RWPE2 (cell line): ENCODE results near the gene NIT2.

ENCODE experiments used
- ATAC-seq: fragments of 200-7000 bp; cut with Tn5 transposase; 3 replicates; pipeline ENCODE4 v1.9.1; 2021; ENCODE audit warnings: low read depth
- DNase-seq: peaks from one replicate; pipeline ENCODE4 v3.0.0-alpha.2; 2020; ENCODE audit warnings: low spot score
- H3K27ac ChIP-seq: fragments of 450-650 bp; 2 replicates; pipeline ENCODE4 v1.5.1; 2017; ENCODE audit warnings: mild to moderate bottlenecking; ENCODE audit not compliant: poor library complexity, severe bottlenecking
- H3K27me3 ChIP-seq: fragments of 250-450 bp; sonication (Bioruptor Pico); 2 replicates; pipeline ENCODE4 v1.5.1; 2021; ENCODE audit warnings: mild to moderate bottlenecking, moderate library complexity; ENCODE audit not compliant: insufficient read depth, poor library complexity, severe bottlenecking
- H3K36me3 ChIP-seq: fragments of 250-450 bp; sonication (Bioruptor Pico); 2 replicates; pipeline ENCODE4 v1.5.1; 2020; ENCODE audit warnings: low read depth, mild to moderate bottlenecking, moderate library complexity
- H3K4me1 ChIP-seq: fragments of 250-450 bp; sonication (Bioruptor Pico); 2 replicates; pipeline ENCODE4 v1.5.1; 2021; ENCODE audit warnings: mild to moderate bottlenecking, moderate library complexity; ENCODE audit not compliant: insufficient read depth, poor library complexity, severe bottlenecking
- H3K4me3 ChIP-seq: fragments of 250-450 bp; sonication (Bioruptor Pico); 2 replicates; pipeline ENCODE4 v1.5.1; 2021; ENCODE audit warnings: mild to moderate bottlenecking, moderate library complexity; ENCODE audit not compliant: severe bottlenecking
- H3K9me3 ChIP-seq: fragments of 250-450 bp; sonication (Bioruptor Pico); 2 replicates; pipeline ENCODE4 v1.5.1; 2021; ENCODE audit warnings: mild to moderate bottlenecking, moderate library complexity; ENCODE audit not compliant: severe bottlenecking
- CTCF ChIP-seq: fragments of 450-650 bp; IDR thresholded peaks from one replicate; pipeline ENCODE4 v1.5.1; 2017; ENCODE audit warnings: mild to moderate bottlenecking, moderate library complexity; ENCODE audit not compliant: poor library complexity, severe bottlenecking

Gene NIT2

DNA sequence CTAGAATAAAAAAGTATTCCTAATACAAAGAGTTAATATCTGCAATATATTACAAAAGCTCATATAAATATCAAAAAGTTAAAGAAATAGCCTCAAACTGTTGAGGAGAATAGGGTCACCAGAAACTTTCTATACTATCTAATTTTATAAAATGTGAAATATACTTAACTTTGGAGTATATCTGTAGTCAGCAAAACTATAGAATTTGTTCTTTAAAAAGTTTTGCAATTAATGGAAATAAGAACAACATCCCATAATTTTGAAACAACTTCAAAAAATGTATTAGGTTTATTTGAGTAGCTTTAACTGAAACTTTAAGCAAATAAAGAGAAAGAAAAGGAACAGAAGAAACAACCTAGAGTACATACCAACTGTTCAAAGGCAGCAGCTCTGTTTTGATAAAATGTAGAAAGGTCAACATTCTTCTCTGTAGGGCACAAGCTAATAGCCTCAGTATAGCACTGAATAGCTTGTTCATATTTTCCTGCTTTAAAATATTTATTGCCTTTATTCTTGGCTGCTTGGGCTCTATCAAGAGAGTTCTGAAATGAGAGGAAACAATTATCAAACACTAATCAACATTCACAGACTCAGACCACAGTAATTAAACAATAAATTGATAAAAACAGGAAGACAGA lies 52.0 kb downstream of the NIT2 start:
- Histone ChIP-seq H3K9me3 (peaks cover 9% of the 10 kb centered on the region), H3K27me3 (no peaks in the 10 kb centered on the region), H3K4me3 (no peak overlapping the region), H3K4me1 (peaks cover 8% of the 10 kb centered on the region), H3K27ac (no peak overlapping the region), H3K36me3 (peaks cover 69% of the 10 kb centered on the region)
- ATAC-seq: no peak
- TF ChIP-seq CTCF: no peak
- DNase-seq: no peak

DNA sequence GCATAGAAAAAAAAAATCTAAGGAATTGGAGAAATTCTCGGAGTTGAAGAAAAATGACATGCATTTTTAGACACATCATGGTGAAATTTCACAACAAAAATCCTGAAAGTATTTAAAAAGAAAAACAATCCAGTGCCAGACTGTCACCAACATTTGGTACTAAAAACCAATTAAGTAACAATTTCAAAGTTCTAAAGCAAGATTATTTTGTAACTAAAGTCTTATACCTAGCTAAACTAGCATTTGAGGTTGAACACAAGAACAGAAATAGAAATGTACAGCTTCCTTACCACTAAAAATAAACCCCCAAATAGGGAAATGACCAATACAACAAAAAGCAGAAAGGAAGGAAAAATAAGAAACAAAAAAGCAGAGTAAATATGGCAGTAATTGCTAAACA lies 54.5 kb downstream of the NIT2 start:
- peaks cover 8% of the 10 kb centered on the region for H3K4me1 ChIP-seq
- H3K4me3 ChIP-seq: no peak overlapping the region
- no peak for ATAC-seq
- H3K27me3 ChIP-seq: no peaks in the 10 kb centered on the region
- H3K36me3 ChIP-seq: peaks cover 44% of the 10 kb centered on the region
- no peak overlapping the region for H3K27ac ChIP-seq
- DNase-seq: no peak
- TF ChIP-seq CTCF: no peak
- peaks cover 9% of the 10 kb centered on the region for H3K9me3 ChIP-seq

GRCh38 chr3:100395679-100396431 lies 61.3 kb downstream of the NIT2 start:
- no peak for ATAC-seq
- DNase-seq: no peak
- Histone ChIP-seq H3K9me3 (no peaks in the 10 kb centered on the region), H3K27me3 (no peaks in the 10 kb centered on the region), H3K4me3 (no peak overlapping the region), H3K36me3 (peaks cover 2% of the 10 kb centered on the region), H3K4me1 (peaks cover 5% of the 10 kb centered on the region), H3K27ac (no peak overlapping the region)
- TF ChIP-seq CTCF: no peak

GRCh38 chr3:100396967-100397366 lies 62.4 kb downstream of the NIT2 start:
- Histone ChIP-seq H3K36me3 (peaks cover 2% of the 10 kb centered on the region), H3K27ac (no peak overlapping the region), H3K27me3 (no peaks in the 10 kb centered on the region), H3K9me3 (no peaks in the 10 kb centered on the region), H3K4me1 (peaks cover 5% of the 10 kb centered on the region), H3K4me3 (no peak overlapping the region)
- DNase-seq (no peak), ATAC-seq (no peak)
- TF ChIP-seq CTCF: no peak
